WTC11 (cell line): Measurements from ENCODE around the gene CHST14. TPM values are rescaled to one million over a fixed set of nuclear protein-coding genes. Genes with fewer than 3 reads are reported as not detected.
A peak's percentile ranks its signal among the peaks of the same experiment; 100 is the strongest.

Experiments
- ATAC-seq: fragments of 200-7000 bp; cut with Tn5 transposase; 2 replicates; pipeline ENCODE4 v1.10.0; 2021; ENCODE audit warnings: mild to moderate bottlenecking, moderate library complexity
- CTCF ChIA-PET: fragments of 300-600 bp; sonication (Branson Sonifier 250); formaldehyde crosslinking; loops from one replicate; lab custom pipeline; 2021; ENCODE audit warnings: antibody characterized with exemption; lab: Charles Lee
- POLR2A ChIA-PET: fragments of 350-600 bp; sonication (Branson Sonifier 250); formaldehyde crosslinking; loops from one replicate; lab custom pipeline; 2021; ENCODE audit warnings: antibody characterized with exemption; lab: Charles Lee
- DNase-seq: peaks from one replicate; pipeline ENCODE4 v3.0.0; 2021; ENCODE audit warnings: low spot score
- H3K27ac Mint-ChIP-seq: 2 replicates; pipeline ENCODE4 v1.8.0; 2021; ENCODE audit warnings: mixed read lengths
- H3K27me3 Mint-ChIP-seq: 2 replicates; pipeline ENCODE4 v1.8.0; 2021; ENCODE audit warnings: low read depth, mild to moderate bottlenecking, moderate library complexity, mixed read lengths
- H3K36me3 Mint-ChIP-seq: 2 replicates; pipeline ENCODE4 v1.8.0; 2021; ENCODE audit warnings: mixed read lengths
- H3K4me1 Mint-ChIP-seq: 2 replicates; pipeline ENCODE4 v1.8.0; 2022; ENCODE audit warnings: mixed read lengths
- H3K4me3 Mint-ChIP-seq: 2 replicates; pipeline ENCODE4 v1.8.0; 2021; ENCODE audit warnings: mild to moderate bottlenecking, moderate library complexity, mixed read lengths
- H3K9me3 Mint-ChIP-seq: 2 replicates; pipeline ENCODE4 v1.8.0; 2021; ENCODE audit warnings: mixed read lengths
- CREM ChIP-seq: sonication (generic); formaldehyde crosslinking; IDR thresholded peaks from 2 replicates; pipeline ENCODE4 v1.8.1; 2022; ENCODE audit warnings: mild to moderate bottlenecking, missing genetic modification reagents, moderate library complexity
- EMX1 ChIP-seq: fragments of 250-450 bp; sonication (Bioruptor Pico); IDR thresholded peaks from 2 replicates; pipeline ENCODE4 v1.8.0; 2021; ENCODE audit warnings: mild to moderate bottlenecking
- ESRRA ChIP-seq: sonication (generic); formaldehyde crosslinking; IDR thresholded peaks from 2 replicates; pipeline ENCODE4 v1.8.1; 2022; ENCODE audit warnings: mild to moderate bottlenecking, missing genetic modification reagents, borderline replicate concordance
- JUN ChIP-seq: sonication (generic); formaldehyde crosslinking; IDR thresholded peaks from 2 replicates; pipeline ENCODE4 v1.8.0; 2023; ENCODE audit warnings: mild to moderate bottlenecking, missing genetic modification reagents
- MXD4 ChIP-seq: fragments of 250-450 bp; sonication (Bioruptor Pico); IDR thresholded peaks from 2 replicates; pipeline ENCODE4 v1.8.0; 2021; ENCODE audit warnings: mild to moderate bottlenecking, moderate library complexity, borderline replicate concordance
- MYBL2 ChIP-seq: sonication (generic); formaldehyde crosslinking; IDR thresholded peaks from 2 replicates; pipeline ENCODE4 v1.8.1; 2023; ENCODE audit warnings: mild to moderate bottlenecking, moderate library complexity, missing genetic modification reagents
- PRRX2 ChIP-seq: fragments of 250-450 bp; sonication (Bioruptor Pico); IDR thresholded peaks from 2 replicates; pipeline ENCODE4 v1.8.0; 2021; ENCODE audit warnings: mild to moderate bottlenecking
- SMAD3 ChIP-seq: sonication (generic); formaldehyde crosslinking; IDR thresholded peaks from 2 replicates; pipeline ENCODE4 v1.8.0; 2022; ENCODE audit warnings: missing genetic modification reagents, mild to moderate bottlenecking, borderline replicate concordance
- ZNF423 ChIP-seq: fragments of 250-450 bp; sonication (Bioruptor Pico); IDR thresholded peaks from 2 replicates; pipeline ENCODE4 v2.1.2; 2022; ENCODE audit warnings: mild to moderate bottlenecking, moderate library complexity
- total RNA-seq: library from RNA; stranded (reverse); gene quantifications from 3 replicates; pipeline ENCODE4 v1.2.3, GENCODE V29; 2021
- TF ChIP-seq, protein P1 (sequence below): sonication (generic); formaldehyde crosslinking; IDR thresholded peaks from 2 replicates; pipeline ENCODE4 v1.8.1; 2022; ENCODE audit warnings: mild to moderate bottlenecking, moderate library complexity, missing genetic modification reagents
- TF ChIP-seq, protein P2 (sequence below): fragments of 250-450 bp; sonication (Bioruptor Pico); IDR thresholded peaks from 2 replicates; pipeline ENCODE4 v1.9.0; 2021; ENCODE audit warnings: mild to moderate bottlenecking
- TF ChIP-seq, protein P3 (sequence below): fragments of 250-450 bp; sonication (Bioruptor Pico); IDR thresholded peaks from 2 replicates; pipeline ENCODE4 v1.9.0; 2021; ENCODE audit warnings: moderate library complexity, mild to moderate bottlenecking, inconsistent platforms, borderline replicate concordance
- TF ChIP-seq, protein P4 (sequence below): fragments of 250-450 bp; sonication (Bioruptor Pico); IDR thresholded peaks from 2 replicates; pipeline ENCODE4 v1.9.0; 2021; ENCODE audit warnings: mild to moderate bottlenecking
- TF ChIP-seq, protein P5 (sequence below): sonication (generic); formaldehyde crosslinking; IDR thresholded peaks from 2 replicates; pipeline ENCODE4 v1.8.0; 2023; ENCODE audit warnings: missing genetic modification reagents, mild to moderate bottlenecking, borderline replicate concordance
- TF ChIP-seq, protein P6 (sequence below): sonication (generic); formaldehyde crosslinking; IDR thresholded peaks from 2 replicates; pipeline ENCODE4 v1.8.1; 2022; ENCODE audit warnings: low read depth, missing genetic modification reagents, borderline replicate concordance

CHST14 gene
- total RNA-seq, 1 experiment from 2014 or later: 21.3 TPM

DNA sequence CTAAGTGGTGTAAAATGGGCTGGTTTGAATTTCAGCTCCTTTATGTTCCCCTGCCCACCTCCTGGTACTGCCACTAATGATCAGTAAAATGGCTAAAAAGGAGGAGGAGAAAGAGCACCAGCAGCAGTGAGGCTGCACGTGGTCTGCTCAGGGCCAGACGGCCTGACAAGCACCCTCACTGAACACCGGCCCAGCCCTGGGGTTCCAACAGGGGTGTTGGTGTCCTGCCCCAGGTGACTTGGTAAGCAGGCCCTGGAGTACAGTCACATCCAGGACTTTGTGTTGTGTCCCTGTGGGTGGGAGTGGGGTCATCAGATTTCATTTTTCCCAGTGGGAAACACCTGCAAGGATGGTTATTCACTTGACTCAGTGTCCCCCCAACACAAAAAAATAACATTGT lies 24.6 kb upstream of the CHST14 start (continued):
- TF ChIP-seq MYBL2 (no peak), MXD4 (no peak), JUN (CRISPR knock-in tag) (no peak), EMX1 (no peak), PRRX2 (CRISPR knock-in tag) (no peak), ESRRA (CRISPR knock-in tag) (no peak)
- TF ChIP-seq, protein P1, sequence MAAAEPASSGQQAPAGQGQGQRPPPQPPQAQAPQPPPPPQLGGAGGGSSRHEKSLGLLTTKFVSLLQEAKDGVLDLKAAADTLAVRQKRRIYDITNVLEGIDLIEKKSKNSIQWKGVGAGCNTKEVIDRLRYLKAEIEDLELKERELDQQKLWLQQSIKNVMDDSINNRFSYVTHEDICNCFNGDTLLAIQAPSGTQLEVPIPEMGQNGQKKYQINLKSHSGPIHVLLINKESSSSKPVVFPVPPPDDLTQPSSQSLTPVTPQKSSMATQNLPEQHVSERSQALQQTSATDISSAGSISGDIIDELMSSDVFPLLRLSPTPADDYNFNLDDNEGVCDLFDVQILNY (CRISPR knock-in tag): no peak
- TF ChIP-seq, protein P2, sequence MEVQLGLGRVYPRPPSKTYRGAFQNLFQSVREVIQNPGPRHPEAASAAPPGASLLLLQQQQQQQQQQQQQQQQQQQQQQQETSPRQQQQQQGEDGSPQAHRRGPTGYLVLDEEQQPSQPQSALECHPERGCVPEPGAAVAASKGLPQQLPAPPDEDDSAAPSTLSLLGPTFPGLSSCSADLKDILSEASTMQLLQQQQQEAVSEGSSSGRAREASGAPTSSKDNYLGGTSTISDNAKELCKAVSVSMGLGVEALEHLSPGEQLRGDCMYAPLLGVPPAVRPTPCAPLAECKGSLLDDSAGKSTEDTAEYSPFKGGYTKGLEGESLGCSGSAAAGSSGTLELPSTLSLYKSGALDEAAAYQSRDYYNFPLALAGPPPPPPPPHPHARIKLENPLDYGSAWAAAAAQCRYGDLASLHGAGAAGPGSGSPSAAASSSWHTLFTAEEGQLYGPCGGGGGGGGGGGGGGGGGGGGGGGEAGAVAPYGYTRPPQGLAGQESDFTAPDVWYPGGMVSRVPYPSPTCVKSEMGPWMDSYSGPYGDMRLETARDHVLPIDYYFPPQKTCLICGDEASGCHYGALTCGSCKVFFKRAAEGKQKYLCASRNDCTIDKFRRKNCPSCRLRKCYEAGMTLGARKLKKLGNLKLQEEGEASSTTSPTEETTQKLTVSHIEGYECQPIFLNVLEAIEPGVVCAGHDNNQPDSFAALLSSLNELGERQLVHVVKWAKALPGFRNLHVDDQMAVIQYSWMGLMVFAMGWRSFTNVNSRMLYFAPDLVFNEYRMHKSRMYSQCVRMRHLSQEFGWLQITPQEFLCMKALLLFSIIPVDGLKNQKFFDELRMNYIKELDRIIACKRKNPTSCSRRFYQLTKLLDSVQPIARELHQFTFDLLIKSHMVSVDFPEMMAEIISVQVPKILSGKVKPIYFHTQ (CRISPR knock-in tag): no peak
- TF ChIP-seq, protein P3, sequence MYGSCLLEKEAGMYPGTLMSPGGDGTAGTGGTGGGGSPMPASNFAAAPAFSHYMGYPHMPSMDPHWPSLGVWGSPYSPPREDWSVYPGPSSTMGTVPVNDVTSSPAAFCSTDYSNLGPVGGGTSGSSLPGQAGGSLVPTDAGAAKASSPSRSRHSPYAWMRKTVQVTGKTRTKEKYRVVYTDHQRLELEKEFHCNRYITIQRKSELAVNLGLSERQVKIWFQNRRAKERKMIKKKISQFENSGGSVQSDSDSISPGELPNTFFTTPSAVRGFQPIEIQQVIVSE: no peak
- TF ChIP-seq, protein P4, sequence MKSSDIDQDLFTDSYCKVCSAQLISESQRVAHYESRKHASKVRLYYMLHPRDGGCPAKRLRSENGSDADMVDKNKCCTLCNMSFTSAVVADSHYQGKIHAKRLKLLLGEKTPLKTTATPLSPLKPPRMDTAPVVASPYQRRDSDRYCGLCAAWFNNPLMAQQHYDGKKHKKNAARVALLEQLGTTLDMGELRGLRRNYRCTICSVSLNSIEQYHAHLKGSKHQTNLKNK (CRISPR knock-in tag): no peak
- TF ChIP-seq, protein P5, sequence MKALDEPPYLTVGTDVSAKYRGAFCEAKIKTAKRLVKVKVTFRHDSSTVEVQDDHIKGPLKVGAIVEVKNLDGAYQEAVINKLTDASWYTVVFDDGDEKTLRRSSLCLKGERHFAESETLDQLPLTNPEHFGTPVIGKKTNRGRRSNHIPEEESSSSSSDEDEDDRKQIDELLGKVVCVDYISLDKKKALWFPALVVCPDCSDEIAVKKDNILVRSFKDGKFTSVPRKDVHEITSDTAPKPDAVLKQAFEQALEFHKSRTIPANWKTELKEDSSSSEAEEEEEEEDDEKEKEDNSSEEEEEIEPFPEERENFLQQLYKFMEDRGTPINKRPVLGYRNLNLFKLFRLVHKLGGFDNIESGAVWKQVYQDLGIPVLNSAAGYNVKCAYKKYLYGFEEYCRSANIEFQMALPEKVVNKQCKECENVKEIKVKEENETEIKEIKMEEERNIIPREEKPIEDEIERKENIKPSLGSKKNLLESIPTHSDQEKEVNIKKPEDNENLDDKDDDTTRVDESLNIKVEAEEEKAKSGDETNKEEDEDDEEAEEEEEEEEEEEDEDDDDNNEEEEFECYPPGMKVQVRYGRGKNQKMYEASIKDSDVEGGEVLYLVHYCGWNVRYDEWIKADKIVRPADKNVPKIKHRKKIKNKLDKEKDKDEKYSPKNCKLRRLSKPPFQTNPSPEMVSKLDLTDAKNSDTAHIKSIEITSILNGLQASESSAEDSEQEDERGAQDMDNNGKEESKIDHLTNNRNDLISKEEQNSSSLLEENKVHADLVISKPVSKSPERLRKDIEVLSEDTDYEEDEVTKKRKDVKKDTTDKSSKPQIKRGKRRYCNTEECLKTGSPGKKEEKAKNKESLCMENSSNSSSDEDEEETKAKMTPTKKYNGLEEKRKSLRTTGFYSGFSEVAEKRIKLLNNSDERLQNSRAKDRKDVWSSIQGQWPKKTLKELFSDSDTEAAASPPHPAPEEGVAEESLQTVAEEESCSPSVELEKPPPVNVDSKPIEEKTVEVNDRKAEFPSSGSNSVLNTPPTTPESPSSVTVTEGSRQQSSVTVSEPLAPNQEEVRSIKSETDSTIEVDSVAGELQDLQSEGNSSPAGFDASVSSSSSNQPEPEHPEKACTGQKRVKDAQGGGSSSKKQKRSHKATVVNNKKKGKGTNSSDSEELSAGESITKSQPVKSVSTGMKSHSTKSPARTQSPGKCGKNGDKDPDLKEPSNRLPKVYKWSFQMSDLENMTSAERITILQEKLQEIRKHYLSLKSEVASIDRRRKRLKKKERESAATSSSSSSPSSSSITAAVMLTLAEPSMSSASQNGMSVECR: no peak
- TF ChIP-seq, all 79 proteins: peak for 0

DNA sequence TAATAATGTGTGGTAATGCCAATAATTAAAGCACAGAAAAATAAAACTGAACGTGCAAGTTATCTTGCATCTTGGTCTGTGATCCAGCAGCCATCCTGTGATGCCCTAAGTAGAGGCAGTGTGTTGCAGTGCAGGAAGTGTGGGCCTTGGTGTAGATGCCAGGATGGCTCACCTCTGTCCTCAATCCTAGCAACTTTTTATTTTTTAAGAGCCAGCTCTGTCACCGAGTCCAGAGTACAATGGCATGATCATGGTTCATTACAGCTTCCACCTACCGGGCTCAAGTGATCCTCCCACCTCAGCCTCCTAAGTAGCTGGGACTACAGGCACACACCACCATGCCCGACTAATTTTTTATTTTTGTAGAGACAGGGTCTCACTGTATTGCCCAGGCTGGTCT lies 22.4 kb upstream of the CHST14 start:
- no peak for ATAC-seq

More for the DNA sequence above, 22.4 kb upstream of the CHST14 start:
- Mint-ChIP-seq H3K36me3 (peaks cover 2% of the 10 kb centered on the region; the same call in 1 of the 2 replicates), H3K27me3 (no peaks in the 10 kb centered on the region), H3K9me3 (no peaks in the 10 kb centered on the region), H3K4me3 (no peak overlapping the region), H3K27ac (peak overlapping the region; percentile 58; the same call in 1 of the 2 replicates), H3K4me1 (peaks cover 78% of the 10 kb centered on the region)
- no peak for DNase-seq
- ChIA-PET POLR2A (interaction anchor here (0.6 kb wide), 1 partner anchor 27 kb away, joined by 3 read pairs; no protein-coding TSS in a partner anchor), CTCF (interaction anchor here (0.8 kb wide), 1 partner anchor 169 kb away, joined by 3 read pairs; no protein-coding TSS in a partner anchor)
- no peak for TF ChIP-seq MXD4
- no peak for TF ChIP-seq SMAD3
- TF ChIP-seq ZNF423 (CRISPR knock-in tag): no peak
- TF ChIP-seq, protein P6, sequence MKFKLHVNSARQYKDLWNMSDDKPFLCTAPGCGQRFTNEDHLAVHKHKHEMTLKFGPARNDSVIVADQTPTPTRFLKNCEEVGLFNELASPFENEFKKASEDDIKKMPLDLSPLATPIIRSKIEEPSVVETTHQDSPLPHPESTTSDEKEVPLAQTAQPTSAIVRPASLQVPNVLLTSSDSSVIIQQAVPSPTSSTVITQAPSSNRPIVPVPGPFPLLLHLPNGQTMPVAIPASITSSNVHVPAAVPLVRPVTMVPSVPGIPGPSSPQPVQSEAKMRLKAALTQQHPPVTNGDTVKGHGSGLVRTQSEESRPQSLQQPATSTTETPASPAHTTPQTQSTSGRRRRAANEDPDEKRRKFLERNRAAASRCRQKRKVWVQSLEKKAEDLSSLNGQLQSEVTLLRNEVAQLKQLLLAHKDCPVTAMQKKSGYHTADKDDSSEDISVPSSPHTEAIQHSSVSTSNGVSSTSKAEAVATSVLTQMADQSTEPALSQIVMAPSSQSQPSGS: no peak
- no peak for TF ChIP-seq CREM (CRISPR knock-in tag)
- TF ChIP-seq, protein P4 (CRISPR knock-in tag): no peak
